GM12865 (cell line): ENCODE results near the gene JDP2.

Experiments used
- DNase-seq: peaks from one replicate; pipeline ENCODE4 v3.0.0; 2010; ENCODE audit warnings: low read depth
- H3K4me3 ChIP-seq: 2 replicates; pipeline ENCODE4 v1.5.1; 2011; ENCODE audit warnings: mild to moderate bottlenecking, low read depth, low read length, control low read depth
- TF ChIP-seq, protein P1 (sequence below): IDR thresholded peaks from 2 replicates; pipeline ENCODE4 v1.5.1; 2011; ENCODE audit warnings: low read length, control low read depth, low read depth, inconsistent platforms; ENCODE audit not compliant: insufficient read depth; ENCODE audit errors: missing control alignments

Gene JDP2

DNA sequence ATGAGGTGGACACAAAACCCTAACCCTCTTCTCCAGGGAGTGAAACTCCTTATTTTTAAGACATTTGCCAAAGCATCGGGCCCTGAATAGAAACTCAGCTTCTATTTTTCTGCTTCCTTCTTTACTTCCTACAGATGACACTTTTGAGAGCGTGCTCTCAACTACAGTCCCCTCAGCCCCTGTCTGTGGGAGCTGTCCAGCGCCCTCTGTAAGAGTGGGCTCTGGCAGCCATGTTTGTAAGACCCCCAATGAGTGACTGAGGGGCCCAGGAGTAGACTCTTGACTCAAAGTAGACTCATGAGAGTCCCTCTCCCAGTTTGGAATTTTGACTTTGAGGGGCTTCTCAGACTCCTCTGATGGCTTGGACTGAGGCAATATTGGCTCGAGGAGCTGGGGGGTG, 68.9 kb downstream of the JDP2 start:
- TF ChIP-seq, protein P1, sequence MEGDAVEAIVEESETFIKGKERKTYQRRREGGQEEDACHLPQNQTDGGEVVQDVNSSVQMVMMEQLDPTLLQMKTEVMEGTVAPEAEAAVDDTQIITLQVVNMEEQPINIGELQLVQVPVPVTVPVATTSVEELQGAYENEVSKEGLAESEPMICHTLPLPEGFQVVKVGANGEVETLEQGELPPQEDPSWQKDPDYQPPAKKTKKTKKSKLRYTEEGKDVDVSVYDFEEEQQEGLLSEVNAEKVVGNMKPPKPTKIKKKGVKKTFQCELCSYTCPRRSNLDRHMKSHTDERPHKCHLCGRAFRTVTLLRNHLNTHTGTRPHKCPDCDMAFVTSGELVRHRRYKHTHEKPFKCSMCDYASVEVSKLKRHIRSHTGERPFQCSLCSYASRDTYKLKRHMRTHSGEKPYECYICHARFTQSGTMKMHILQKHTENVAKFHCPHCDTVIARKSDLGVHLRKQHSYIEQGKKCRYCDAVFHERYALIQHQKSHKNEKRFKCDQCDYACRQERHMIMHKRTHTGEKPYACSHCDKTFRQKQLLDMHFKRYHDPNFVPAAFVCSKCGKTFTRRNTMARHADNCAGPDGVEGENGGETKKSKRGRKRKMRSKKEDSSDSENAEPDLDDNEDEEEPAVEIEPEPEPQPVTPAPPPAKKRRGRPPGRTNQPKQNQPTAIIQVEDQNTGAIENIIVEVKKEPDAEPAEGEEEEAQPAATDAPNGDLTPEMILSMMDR = no peak
- no peak for DNase-seq
- no peak overlapping the region for H3K4me3 ChIP-seq

DNA sequence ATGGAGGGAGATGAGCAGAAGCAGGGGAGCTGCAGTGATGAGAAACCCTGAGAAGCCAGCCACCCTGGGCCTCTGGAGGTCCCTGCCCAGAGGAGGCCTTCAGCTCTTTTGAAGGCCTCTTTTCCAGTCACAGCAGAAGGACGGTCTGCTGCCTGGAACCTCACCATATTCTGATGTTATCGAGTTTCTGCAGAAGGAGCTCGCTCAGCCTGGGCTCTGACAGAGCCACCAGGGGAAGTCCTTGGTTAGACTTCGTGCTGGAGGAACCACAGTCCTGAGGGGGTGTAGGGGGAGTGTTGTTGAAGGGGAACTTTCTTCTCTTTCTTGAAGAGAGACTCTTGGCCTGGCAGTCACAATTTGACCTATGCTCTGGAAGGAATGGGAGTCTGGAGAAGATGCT, 69.4 kb downstream of the JDP2 start:
- DNase-seq = peak; percentile 75
- TF ChIP-seq, protein P1 = no peak
- peak overlapping the region; percentile 35 for H3K4me3 ChIP-seq

DNA sequence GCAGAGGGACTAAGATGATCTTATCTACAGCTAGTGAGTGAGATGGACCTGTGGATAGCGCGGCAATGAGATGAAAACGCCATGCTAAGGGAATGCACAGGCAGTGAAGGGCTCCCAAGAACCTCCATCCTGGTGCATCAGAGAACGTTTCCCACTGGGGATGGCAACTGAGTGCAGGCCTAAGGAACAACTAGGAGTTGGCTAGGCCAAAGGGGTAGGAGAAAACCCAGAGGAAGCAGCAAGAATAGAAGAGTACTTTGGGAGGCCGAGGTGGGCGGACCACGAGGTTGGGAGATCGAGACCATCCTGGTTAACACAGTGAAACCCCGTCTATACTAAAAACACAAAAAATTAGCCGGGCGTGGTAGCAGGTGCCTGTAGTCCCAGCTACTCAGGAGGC, 69.9 kb downstream of the JDP2 start:
- TF ChIP-seq, protein P1 = no peak
- DNase-seq = no peak
- peak overlapping the region; percentile 35 for H3K4me3 ChIP-seq

DNA sequence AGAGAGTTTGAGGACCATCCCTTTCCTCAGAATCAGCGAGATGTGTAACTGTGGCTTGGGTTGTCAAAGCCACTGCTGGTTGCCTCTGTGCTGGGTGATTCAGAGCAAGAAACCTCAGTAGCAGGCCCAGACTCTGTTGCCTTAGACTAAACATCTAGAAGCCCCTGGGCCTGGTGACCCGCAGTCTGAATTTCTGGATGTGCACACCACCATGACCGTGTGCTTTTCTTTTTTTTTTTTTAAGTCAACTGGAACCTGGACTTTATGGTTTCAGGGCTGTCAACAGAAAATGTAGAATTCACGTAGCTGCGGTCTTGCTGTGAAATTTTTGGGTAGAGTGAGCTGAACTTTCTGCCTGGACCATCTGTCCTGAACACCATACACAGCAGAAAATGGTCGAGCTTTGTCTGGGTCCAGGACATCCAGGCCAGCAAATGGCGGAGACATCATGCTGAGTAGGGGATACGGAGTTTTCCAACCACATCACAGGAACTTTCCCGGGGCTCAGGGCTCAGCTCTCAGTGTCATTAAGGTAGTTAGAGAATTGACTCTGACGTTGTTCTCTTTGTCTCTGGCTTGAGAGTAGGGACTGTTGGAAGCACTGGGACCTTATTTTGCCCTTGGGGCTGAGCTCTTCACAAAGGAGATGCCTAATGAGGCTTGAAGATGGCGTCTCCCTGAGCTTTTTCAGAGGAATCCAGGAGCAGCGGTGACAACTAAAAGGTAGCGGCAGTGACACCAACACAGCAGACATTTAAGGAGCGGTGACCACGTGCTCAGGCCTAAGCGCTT, 71.5 kb downstream of the JDP2 start:
- peak overlapping the region; percentile 4; the same call in 1 of the 2 replicates for H3K4me3 ChIP-seq
- DNase-seq = peak; percentile 91
- TF ChIP-seq, protein P1 = no peak

DNA sequence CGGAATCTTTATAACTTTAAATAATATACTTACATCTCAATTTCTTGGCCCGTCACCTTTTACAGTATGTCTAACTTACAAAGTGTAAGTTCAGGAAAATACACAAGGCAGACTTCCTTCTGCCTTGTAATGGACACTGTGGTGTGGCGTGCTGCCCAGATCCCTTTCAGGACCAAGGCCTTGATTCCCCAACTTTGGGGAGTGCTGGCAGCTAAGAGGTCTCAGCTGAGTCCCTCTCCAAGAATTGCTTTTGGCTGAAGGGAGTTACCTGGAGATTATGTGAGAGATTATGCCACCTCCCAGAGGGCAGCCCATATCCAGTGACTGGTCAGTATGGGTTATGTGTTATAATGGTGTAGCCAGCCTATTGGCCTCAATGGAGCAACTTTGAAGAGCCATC, 73.3 kb downstream of the JDP2 start:
- TF ChIP-seq, protein P1 = no peak
- no peak for DNase-seq

DNA sequence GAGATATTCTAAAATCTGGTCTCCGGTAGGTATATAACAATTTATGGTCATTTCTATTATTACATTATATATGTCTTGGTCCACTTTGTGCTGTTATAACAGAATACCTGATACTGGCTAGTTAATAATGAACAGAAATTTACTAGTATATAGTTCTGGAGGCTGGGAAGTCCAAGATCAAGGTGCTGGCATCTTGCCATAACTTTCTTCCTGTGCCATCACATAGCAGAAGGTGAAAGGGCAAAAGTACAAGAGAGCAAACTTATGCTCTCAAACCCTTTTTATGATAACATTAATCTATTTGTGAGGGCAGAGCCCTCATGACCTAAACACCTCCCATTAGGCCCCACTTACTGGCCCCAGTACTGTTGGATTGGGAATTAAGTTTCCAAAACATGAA, 76.6 kb downstream of the JDP2 start:
- H3K4me3 ChIP-seq = no peak overlapping the region
- TF ChIP-seq, protein P1 = no peak
- no peak for DNase-seq

More for the DNA sequence above, 73.3 kb downstream of the JDP2 start:
- H3K4me3 ChIP-seq = no peak overlapping the region

DNA sequence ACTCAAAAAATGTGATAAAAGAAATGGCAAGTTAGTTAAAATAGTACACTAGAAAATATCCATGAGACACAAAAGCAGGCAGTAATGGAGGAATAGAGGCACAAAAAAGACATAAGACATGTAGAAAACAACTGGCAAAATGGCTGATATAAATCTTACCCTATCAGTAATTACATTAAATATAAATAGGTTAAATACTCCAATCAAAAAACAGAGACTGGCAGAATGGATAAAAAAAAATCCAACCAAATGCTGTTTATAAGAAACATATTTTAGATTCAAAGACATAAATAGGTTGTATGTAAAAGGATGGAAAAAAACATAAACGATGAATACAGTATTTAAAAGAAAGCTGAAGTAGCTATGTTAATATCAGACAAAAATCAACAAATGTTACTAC, 79.1 kb downstream of the JDP2 start:
- TF ChIP-seq, protein P1 = no peak
- no peak for DNase-seq
- no peak overlapping the region for H3K4me3 ChIP-seq
